ENCODE measurements around the gene POGLUT2.

POGLUT2 gene

DNA sequence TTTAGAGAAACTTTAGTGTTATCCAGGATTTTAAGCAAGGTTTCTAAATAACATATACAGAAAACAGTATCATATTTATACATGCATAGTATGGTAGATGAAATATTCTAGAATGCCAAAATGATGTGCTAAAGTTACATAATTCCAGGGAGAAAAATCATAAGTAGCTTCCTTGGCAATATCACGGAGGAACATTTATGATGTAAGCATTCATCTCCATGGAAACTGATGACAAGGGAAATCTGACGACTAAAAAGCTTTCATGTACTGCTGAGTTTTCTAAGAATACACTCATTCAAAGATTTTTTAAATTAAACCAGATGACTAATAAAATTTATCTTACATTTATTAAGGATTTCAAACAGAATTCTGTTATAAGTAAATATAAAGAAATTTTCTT, 29.9 kb downstream of the POGLUT2 start:
- DNase-seq (ENCODE audit: low spot score) = no peak

- no peak for DNase-seq (ENCODE audit: low spot score)
Measured at GRCh38 chr13:102763741-102764140, 35.0 kb downstream of the POGLUT2 start.

DNA sequence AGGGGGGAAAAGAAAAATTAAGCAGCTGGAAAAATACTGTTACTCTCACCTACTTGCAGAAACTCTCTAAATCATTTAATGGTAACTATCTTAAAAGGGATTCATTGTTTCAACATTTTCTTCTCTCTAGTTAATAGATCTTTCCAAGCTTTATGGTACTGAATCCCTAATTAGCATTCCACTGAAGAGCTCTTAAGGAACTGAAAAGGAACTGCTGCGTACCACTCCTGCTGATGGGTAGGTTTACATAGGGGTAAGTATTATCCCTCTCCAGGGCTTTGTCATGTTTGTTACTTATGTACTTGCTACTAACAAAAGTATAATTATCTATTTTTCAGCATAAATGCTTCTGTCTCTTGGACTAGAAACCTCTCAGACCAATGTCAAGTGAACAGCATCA, 37.7 kb downstream of the POGLUT2 start:
- DNase-seq (ENCODE audit: low spot score) = no peak

DNA sequence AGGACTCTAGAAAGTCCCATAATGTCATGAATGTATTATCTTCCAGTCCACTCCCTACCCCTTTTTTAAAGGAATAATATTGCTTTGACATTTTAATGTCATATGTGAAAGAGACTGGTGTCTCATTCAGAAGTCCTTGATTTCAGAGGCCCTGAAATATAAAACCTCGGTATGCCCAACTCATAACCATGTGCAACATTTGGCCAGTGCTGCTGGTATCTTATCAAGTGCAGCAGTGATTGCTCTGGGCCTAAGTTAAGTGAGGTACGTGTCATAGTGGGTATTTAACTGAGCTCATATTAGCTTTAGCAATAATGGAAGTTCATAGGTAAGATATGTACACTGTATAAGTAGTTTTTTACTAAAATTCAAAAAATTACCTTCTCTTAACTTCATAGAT, 39.9 kb downstream of the POGLUT2 start:
- DNase-seq (ENCODE audit: low spot score) = no peak

DNA sequence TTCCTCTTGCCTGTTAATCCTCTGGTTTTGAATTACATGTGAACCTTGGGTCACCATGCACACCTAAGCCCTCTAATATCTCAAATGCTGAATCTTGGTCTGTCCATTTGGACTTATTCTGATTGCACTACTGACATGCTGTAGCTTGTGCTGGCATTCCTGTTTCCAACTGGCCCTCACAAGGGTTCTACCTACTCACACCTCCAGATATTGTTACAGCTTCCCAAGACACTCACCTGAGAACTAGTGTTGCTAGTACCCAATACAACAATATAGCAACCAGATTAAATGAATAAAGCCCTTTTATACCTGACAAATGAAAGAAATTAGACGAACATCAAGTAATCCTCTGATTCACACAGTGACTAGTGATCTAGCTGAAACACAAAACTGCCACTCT, 41.8 kb downstream of the POGLUT2 start:
- DNase-seq (ENCODE audit: low spot score) = no peak

- DNase-seq (ENCODE audit: low spot score) = no peak
Measured at GRCh38 chr13:102751886-102752285, 46.9 kb downstream of the POGLUT2 start.

DNA sequence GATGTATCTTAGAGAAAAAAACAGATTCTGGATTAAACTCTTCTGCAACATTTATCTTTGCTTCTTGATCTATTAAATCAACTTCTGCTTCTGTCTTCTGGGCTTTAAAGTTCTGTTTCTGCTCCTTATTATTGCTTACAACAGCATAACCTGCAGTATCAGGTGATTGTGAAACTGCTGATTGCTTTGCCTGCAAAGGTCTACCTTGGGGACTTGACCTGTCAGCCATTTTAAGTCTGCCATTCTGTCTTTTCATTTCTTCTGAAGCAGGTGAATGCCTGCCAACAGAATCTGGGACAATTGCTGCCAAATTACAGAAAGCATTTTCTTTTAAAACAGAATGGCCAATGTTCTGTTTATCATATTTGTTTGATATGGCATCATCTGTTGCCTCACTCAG, 56.3 kb downstream of the POGLUT2 start:
- DNase-seq (ENCODE audit: low spot score) = no peak

- no peak for DNase-seq (ENCODE audit: low spot score)
Measured at GRCh38 chr13:102742101-102742500, 56.7 kb downstream of the POGLUT2 start.
